Mesothelial cell of epicardium (in vitro differentiated cells): ENCODE results near the gene CMPK2. TPM values are rescaled to one million over a fixed set of nuclear protein-coding genes. Genes with fewer than 3 reads are reported as not detected.

ENCODE experiments used
- DNase-seq, 2 experiments: peaks; one replicate each; pipeline ENCODE4 v3.0.0; 2021; ENCODE audit warnings: low spot score in 2 of 2; ENCODE audit not compliant: unreplicated experiment in 2 of 2
- H3K27ac Mint-ChIP-seq: 2 replicates; pipeline ENCODE4 v1.8.0; 2021; ENCODE audit warnings: mixed read lengths
- H3K27me3 Mint-ChIP-seq: 2 replicates; pipeline ENCODE4 v1.8.0; 2021; ENCODE audit warnings: low read depth, mixed read lengths
- H3K36me3 Mint-ChIP-seq: 2 replicates; pipeline ENCODE4 v1.8.0; 2021; ENCODE audit warnings: mixed read lengths
- H3K4me1 Mint-ChIP-seq: 2 replicates; pipeline ENCODE4 v1.8.0; 2021; ENCODE audit warnings: mixed read lengths
- H3K4me3 Mint-ChIP-seq: 2 replicates; pipeline ENCODE4 v1.8.0; 2021; ENCODE audit warnings: mild to moderate bottlenecking, moderate library complexity, mixed read lengths
- H3K9me3 Mint-ChIP-seq: 2 replicates; pipeline ENCODE4 v1.8.0; 2021; ENCODE audit warnings: mixed read lengths
- total RNA-seq: library from RNA; stranded (reverse); gene quantifications from 3 replicates; pipeline ENCODE4 v1.2.1, GENCODE V29; 2021
- TF ChIP-seq, protein P1 (sequence below): fragments of 200-600 bp; sonication (generic); IDR thresholded peaks from one replicate; pipeline ENCODE4 v1.5.0; 2021; ENCODE audit warnings: antibody characterized with exemption; ENCODE audit not compliant: unreplicated experiment

The CMPK2 gene
- total RNA-seq, 1 donor from 2014 or later = 4.5 TPM

DNA sequence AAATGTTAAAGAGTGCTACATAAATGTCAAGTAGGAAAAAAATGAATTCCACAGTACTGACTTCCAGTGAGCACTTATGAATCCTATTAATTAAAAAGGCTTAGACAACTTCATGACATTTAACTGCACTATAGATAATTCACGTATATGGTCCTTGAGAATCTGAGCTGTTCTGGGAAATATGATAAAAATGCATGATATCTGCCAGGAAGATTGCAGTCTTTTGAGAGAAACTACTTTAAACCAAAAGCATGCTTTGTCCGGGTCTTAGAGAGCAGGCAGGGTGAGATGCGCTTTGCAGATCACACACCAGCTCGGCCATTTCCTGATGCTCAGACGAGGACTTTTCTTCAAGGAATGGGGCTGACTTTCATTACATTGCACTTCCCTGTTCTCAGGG, 42.6 kb downstream of the CMPK2 start:
- Mint-ChIP-seq H3K9me3 (no peaks in the 10 kb centered on the region), H3K27ac (peak overlapping the region; percentile 95), H3K36me3 (no peaks in the 10 kb centered on the region), H3K27me3 (no peaks in the 10 kb centered on the region), H3K4me1 (peaks cover 35% of the 10 kb centered on the region), H3K4me3 (peak overlapping the region; percentile 11)
- TF ChIP-seq, protein P1, sequence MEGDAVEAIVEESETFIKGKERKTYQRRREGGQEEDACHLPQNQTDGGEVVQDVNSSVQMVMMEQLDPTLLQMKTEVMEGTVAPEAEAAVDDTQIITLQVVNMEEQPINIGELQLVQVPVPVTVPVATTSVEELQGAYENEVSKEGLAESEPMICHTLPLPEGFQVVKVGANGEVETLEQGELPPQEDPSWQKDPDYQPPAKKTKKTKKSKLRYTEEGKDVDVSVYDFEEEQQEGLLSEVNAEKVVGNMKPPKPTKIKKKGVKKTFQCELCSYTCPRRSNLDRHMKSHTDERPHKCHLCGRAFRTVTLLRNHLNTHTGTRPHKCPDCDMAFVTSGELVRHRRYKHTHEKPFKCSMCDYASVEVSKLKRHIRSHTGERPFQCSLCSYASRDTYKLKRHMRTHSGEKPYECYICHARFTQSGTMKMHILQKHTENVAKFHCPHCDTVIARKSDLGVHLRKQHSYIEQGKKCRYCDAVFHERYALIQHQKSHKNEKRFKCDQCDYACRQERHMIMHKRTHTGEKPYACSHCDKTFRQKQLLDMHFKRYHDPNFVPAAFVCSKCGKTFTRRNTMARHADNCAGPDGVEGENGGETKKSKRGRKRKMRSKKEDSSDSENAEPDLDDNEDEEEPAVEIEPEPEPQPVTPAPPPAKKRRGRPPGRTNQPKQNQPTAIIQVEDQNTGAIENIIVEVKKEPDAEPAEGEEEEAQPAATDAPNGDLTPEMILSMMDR = no peak
- DNase-seq = no peak

DNA sequence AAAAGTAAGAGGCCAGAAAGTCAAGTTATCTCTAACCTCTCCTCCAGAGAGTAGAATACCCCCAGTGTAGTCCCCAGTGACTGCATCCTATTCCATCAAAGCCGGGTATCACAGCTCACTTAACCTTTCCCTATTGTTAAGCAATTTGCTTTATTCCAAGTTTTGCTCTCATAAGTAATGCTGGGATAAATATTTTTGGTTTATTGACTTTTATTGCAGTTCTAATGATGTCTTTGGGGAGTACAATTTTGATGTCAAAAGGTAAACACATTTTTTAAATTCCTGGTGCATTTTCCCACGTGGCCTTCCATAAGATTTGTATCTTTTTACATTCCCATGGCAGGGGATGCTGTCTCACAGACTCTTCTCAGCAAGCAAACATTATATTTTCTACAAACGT, 43.3 kb downstream of the CMPK2 start:
- peak overlapping the region; percentile 68 for H3K27ac Mint-ChIP-seq

DNA sequence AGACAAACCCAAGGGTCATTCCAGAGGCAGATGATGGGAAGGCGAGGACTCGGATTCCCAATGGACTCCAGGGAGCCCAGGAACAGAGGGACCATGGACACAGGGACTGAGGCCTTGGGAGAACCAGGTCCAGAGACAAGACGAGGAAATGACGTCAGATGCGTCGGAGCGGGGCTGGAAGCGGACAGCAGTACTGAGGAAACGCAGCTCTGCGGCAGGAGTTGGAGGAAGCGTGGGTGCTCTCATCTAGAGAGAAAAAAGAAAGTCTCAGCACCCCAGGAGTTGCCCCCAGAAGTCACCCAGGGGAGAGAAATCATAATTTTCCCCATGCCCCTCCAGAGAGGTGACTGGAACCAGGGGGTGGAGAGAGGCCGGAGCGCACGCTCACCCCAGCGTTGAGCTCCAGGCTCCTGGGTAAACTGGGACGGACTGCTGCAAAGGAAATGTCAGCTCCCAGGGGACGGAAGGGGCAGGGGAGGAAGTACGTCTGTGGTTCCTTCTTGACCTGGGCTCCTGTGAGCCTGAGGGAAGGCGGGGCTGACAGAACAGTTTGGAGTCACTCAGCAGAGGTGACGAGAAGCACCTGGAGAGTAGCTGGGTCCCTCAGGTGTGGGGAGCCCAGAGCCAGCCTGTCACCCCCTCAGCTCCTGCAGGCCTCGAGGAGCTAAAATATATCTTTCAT, 44.7 kb downstream of the CMPK2 start:
- no peak for DNase-seq
- H3K4me1 Mint-ChIP-seq = peaks cover 22% of the 10 kb centered on the region
- H3K27me3 Mint-ChIP-seq = no peaks in the 10 kb centered on the region
- H3K4me3 Mint-ChIP-seq = no peak overlapping the region
- peaks cover 1% of the 10 kb centered on the region for H3K9me3 Mint-ChIP-seq
- peak overlapping the region; percentile 37 for H3K27ac Mint-ChIP-seq
- no peaks in the 10 kb centered on the region for H3K36me3 Mint-ChIP-seq
- TF ChIP-seq, protein P1 = no peak

More for the DNA sequence above, 43.3 kb downstream of the CMPK2 start:
- H3K36me3 Mint-ChIP-seq = no peaks in the 10 kb centered on the region
- H3K9me3 Mint-ChIP-seq = no peaks in the 10 kb centered on the region
- peaks cover 28% of the 10 kb centered on the region for H3K4me1 Mint-ChIP-seq
- no peak overlapping the region for H3K4me3 Mint-ChIP-seq
- no peaks in the 10 kb centered on the region for H3K27me3 Mint-ChIP-seq
- no peak for DNase-seq
- TF ChIP-seq, protein P1 = no peak

DNA sequence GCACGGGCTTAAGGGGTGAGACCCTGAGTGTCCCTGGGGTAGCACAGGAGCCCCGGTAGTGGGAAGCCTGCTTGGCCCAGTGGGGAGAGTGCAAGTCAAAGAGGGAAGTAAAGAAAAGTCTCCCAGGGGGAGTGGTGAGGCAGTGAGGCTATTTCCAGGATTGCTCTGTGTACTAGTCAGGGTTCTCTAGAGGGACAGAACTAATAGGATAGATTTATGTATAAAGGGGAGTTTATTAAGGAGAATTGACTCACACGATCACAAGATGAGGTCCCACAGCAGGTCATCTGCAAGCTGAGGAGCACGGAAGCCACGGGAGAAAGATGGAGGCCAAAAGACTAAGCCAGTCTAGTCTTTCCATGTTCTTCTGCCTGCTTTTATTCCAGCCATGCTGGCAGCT, 45.5 kb downstream of the CMPK2 start:
- TF ChIP-seq, protein P1 = no peak
- DNase-seq = no peak
- Mint-ChIP-seq H3K9me3 (peaks cover 9% of the 10 kb centered on the region), H3K27me3 (no peaks in the 10 kb centered on the region), H3K36me3 (no peaks in the 10 kb centered on the region), H3K4me1 (peaks cover 22% of the 10 kb centered on the region), H3K4me3 (no peak overlapping the region), H3K27ac (no peak overlapping the region)

DNA sequence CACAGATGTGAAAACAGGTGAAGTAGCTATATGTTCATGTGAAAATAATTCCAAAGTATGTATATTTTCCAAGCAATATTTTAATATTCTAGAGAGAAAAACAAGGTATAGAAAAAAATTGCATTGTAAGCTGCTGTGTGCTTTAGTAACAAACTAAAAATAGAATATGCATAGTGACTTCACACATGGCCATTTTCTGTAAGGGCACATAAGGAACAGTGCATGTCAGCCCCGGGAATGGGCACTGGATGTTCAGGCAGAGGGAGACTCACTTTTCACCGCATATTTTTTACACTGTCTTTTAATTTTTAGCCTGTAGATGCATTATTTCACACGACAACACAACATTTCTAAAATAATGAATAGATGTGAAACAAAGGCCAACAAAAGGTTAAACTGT, 46.0 kb downstream of the CMPK2 start:
- H3K4me1 Mint-ChIP-seq = peaks cover 22% of the 10 kb centered on the region
- no peak overlapping the region for H3K4me3 Mint-ChIP-seq
- no peaks in the 10 kb centered on the region for H3K27me3 Mint-ChIP-seq
- H3K9me3 Mint-ChIP-seq = peaks cover 9% of the 10 kb centered on the region
- H3K27ac Mint-ChIP-seq = no peak overlapping the region
- DNase-seq = no peak
- H3K36me3 Mint-ChIP-seq = no peaks in the 10 kb centered on the region
- TF ChIP-seq, protein P1 = no peak

DNA sequence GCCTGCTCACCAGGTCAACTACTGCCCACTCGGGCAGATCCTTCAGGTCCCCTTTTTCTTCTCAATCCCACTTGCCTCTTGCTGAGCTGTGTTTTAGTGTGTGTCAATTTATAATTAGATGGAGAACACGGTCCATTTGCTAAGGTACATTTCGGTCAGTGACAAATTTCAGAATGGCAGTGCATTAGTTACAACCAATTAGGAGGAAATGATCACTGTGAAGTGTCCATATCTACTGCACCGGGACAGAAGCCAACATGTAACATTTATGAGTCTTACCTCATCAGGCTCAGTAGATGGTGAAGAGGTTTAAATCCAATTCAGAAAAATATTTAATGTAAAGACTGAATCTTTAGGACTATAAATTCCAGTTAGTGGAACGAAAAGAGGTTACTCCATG, 47.7 kb downstream of the CMPK2 start:
- TF ChIP-seq, protein P1 = no peak
- no peak for DNase-seq
- Mint-ChIP-seq H3K27me3 (no peaks in the 10 kb centered on the region), H3K4me1 (peaks cover 15% of the 10 kb centered on the region), H3K36me3 (no peaks in the 10 kb centered on the region), H3K9me3 (peaks cover 9% of the 10 kb centered on the region), H3K4me3 (no peak overlapping the region), H3K27ac (no peak overlapping the region)
